KOPT-K1 (cell line): ENCODE results near the gene PFDN6.

Experiments
- H3K27ac ChIP-seq: fragments of 200-600 bp; sonication (generic); 2 replicates; pipeline ENCODE4 v1.5.1; 2016; ENCODE audit warnings: antibody characterized with exemption, mild to moderate bottlenecking, low read depth, low read length; ENCODE audit not compliant: poor library complexity, severe bottlenecking
- H3K36me3 ChIP-seq: fragments of 200-600 bp; sonication (generic); 2 replicates; pipeline ENCODE4 v1.5.1; 2017; ENCODE audit warnings: antibody characterized with exemption, mild to moderate bottlenecking, low read length, moderate library complexity; ENCODE audit not compliant: insufficient read depth
- H3K9me3 ChIP-seq: fragments of 200-600 bp; sonication (generic); 2 replicates; pipeline ENCODE4 v1.5.1; 2017; ENCODE audit warnings: antibody characterized with exemption, low read length, mild to moderate bottlenecking; ENCODE audit not compliant: insufficient read depth, poor library complexity, severe bottlenecking

PFDN6 gene

DNA sequence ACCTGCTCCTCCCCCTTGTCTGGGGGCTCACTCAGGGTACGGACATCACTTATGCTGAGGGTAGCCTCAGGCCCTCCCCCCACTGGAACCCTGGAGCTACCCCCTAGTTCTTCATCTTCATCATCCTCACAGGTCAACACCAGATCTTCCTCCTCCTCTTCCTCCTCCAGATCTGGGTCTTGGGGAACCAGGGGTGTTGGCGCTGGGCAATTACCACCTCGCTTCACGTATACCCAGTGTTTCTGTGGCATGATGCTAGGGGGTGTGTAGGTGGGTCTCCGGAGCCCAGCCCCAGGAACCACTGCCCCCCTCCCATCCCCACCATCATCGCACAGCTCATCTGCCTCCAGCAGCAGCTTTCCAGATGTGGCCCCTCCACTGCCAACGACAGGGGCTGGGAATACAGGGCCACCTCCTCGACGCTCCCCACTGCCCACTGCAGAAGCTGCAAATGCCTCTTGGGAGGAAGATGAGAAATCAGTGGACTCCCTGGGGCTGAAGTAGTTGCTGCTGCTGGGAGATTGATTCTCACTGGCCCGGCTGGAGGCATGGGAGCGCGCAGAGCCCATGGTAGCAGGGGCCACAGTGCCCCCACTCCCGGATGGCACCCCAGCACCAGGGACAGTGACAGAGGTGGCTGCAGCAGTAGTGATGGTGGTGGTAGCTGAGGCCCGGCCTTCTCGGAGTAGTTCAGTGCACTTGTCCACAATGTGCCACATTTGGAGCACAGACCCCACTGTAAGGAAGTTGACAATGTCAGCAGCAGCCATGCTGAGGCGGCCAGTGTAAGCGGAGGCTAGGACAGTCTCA, 26.6 kb downstream of the PFDN6 start:
- H3K27ac ChIP-seq: no peak overlapping the region
- no peaks in the 10 kb centered on the region for H3K9me3 ChIP-seq
- H3K36me3 ChIP-seq: peaks cover 38% of the 10 kb centered on the region

DNA sequence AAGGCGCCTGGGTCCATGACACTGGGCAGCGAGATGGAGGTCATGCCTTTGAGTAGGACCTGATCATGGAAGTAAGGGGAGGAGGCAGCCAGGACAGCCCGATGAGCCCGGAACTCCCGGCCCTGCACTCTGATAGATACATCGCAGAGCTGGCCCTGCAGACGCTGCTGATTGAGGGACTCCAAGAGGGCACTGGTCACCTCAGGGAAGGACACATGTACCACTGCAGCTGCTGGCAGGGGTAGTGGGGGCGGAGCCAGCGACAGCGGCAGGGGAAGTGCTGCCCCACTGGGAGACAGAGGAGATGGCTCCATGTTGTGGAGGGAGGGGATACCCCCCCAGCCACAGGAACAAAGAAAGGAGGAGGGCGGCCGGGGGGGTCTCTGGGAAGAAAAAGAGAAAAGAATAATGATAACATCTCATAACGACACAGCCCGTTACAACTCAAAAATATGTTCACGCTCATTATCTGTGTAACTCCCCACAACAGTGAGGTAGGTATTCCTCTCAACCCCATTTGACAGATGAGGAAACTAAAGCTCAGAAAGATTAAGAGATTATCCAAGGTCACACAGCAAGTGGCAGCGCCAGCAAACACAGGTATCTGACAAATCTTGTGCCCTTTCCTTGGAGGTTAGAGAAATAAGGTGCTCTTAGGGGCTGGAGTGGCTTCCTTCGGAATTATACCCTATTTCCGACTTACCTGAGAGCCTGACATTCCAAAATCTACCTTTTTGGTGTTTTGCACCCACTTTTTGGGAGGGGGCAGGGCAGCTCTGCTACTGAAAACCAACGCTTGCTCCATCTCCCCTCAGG, 27.4 kb downstream of the PFDN6 start:
- peaks cover 38% of the 10 kb centered on the region for H3K36me3 ChIP-seq
- no peak overlapping the region for H3K27ac ChIP-seq
- no peaks in the 10 kb centered on the region for H3K9me3 ChIP-seq

DNA sequence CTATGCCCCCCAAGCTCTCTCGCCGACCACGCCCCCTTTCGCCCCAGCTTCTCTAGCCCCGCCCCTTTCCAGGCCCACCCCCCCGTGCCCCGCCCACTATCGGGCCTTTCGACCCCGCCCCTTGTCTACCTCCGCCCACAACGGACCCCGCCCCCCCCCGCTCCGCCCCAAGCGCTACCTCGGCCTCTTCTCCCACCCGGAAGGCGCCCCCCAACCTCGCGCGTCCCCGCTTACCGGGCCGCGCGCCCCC, 27.9 kb downstream of the PFDN6 start:
- no peaks in the 10 kb centered on the region for H3K9me3 ChIP-seq
- peak overlapping the region; percentile 70 for H3K27ac ChIP-seq
- peaks cover 33% of the 10 kb centered on the region for H3K36me3 ChIP-seq

DNA sequence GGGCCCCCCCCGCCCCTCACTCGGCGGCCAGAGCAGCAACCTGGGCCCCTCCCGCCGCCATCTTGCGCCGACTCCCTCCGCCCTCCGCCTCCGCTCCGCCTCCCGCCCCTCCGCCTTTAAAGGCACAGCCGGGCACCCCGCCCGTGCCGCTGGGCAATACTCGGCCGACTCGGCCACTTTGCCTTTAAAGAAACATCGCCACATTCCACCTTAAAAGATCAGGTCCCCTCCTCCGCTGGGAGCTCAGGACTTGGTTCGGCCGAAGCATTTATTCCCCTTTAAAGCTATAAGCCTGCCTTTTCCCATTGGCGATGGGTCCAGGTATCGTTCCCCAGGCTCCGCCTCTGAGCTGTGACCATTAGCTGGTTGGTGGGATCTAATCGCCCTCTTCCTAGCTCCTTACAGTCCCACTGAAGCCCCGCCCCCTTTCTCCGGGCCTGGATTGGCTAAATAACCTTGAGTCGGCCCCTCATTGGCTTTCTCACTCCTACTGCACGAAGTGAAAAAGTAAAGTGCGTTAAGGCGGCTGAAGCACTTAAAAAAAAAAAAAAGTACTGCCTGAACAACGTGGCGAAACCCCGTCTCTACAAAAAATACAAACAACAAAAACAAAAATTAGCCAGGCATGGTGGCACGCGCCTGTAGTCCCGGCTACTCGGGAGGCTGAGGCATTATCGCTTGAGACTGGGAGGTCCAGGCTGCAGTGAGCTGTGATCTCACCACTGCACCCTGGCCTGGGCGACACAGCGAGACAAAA, 28.4 kb downstream of the PFDN6 start, which contains the start of gene ZBTB22:
Gene ZBTB22, minus strand, starts transcription at position 76 of the 757 bp plus-strand sequence. CDS start 828 bp downstream, outside the sequence.
- Histone ChIP-seq H3K9me3 (no peaks in the 10 kb centered on the region), H3K27ac (peak within 1 kb of the TSS; percentile 70)

DNA sequence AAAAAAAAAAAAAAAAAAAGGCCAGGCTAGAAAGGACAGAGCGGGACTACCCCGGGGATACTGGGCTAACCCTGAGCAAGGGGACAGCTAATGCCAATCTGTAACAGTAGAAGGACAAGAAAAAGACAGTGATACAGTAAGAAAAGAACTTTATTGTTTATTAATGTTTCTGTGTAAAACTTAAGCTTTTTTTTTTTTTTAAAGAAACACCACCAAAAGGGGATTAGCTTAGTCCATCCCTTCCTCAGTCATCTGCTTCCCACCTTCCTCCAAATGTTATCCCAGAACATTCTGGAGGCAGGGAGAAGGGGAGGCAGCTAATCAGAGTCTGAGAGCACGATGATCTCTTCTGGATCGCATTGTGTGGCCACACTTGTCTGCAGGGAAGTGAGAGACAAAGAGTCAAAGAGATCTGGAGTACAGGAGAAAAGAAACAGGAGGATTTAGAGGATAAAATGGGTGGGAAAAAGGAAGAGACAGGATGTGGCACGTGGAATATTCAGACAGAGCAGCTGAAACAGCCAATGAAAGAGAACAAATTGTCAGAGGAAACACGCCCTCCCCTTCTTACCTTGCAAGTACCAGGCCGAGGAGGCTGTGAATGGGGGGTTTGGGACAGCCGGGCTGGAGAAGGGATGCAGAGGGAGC, 29.1 kb downstream of the PFDN6 start:
- Histone ChIP-seq H3K9me3 (no peaks in the 10 kb centered on the region), H3K27ac (peak overlapping the region; percentile 70), H3K36me3 (peaks cover 32% of the 10 kb centered on the region)

More for the DNA sequence above, 28.4 kb downstream of the PFDN6 start, which contains the start of gene ZBTB22:
- H3K36me3 ChIP-seq: peaks cover 32% of the 10 kb centered on the region

DNA sequence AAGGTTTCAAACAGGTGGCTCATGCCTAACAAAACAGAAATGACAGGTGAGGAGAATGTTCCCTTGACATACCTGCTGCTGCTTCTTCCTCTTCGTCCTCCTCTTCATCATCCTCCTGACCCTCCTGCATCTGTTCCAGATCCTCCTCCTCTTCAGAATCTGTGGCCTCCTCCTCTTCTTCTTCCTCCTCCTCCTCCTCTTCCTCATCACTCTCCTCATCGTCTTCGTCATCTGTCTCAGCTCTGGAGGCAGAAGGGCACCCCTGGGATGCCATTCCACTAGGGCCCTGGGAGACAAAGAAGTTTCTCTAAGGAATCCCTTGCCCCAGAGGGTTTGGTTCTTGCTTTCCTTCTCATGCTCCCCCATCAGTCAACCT, 30.5 kb downstream of the PFDN6 start:
- Histone ChIP-seq H3K27ac (no peak overlapping the region), H3K36me3 (peaks cover 32% of the 10 kb centered on the region), H3K9me3 (no peaks in the 10 kb centered on the region)

DNA sequence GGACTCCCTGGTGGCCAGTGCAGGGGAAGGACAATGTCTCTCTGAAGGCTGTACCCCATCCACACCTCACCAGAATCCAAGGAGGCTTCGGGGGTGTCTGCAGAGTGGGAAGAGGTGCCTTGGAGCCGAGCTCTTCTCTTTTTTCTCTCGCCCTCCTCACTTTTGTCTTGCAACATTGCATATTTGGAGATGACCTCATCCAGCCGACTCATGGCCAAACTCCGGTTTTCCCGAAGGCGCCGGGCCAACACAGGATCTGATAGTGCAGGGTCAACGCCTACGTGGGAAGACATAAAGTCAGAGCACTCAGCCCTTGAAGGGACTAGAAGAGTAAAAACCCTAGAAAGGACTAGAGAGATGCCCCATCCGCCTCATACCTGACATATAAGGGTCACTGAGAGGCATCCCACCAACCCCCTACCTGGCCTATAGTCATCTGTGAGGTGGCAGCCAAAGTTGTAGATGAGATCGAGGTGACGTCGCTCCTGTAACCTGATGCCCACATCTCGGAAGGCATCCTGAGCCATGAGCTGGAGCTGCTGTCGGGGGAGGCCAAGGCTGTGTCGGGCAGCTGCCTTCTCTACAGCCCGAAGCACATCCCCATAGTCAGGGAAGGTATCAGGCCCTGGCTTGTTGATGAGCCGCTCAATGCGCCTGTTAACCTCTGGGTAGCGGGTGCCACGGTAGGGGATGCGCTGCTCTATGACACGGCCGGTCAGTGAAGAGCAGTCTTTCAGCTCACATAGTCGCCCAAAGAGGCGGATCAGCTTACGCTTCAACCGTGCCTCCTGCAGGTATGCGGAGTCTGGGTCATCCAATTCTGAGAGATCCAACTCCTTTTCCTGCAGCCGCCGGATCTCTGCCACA, 31.1 kb downstream of the PFDN6 start:
- Histone ChIP-seq H3K36me3 (peaks cover 32% of the 10 kb centered on the region), H3K9me3 (no peaks in the 10 kb centered on the region), H3K27ac (no peak overlapping the region)

GRCh38 chr6:33321227-33321626, 31.8 kb downstream of the PFDN6 start:
- H3K9me3 ChIP-seq: no peaks in the 10 kb centered on the region
- peak overlapping the region; percentile 95 for H3K27ac ChIP-seq
- H3K36me3 ChIP-seq: peaks cover 32% of the 10 kb centered on the region

DNA sequence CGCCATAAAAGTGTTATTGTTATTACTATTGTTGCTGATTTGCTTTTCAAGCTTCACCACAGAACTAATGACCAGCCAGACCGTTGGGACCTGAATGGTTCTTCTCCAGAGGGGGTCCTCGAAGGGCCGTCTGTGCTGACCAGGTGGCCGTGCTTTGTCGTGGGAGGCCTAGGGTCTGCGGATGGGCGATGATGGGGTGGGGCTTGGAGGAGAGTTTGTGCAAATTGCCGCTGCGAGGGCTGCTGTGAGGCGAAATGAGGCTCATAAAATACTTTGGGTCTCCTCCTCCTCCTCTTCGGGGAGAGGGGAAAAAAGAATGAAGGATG, 34.2 kb downstream of the PFDN6 start:
- peak overlapping the region; percentile 95 for H3K27ac ChIP-seq
- H3K36me3 ChIP-seq: peaks cover 29% of the 10 kb centered on the region

DNA sequence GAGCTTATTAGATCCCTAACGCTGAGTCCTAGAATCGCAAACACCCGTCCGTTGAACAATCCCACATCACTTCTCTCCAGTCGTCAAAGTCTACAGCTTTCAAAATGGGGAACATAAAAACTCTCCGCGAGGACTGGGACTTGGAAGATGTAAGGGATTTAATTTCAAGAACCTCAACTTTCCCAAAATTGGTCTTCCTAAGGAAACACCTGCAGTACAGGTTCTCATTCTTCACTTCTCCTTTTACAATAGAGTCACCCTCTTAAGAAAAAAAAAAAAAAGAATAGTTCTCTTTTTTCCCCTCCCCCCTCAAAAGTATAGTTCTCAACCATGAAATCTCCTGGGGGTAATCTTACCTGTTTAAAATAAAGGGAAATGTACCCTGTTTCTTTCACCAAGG, 34.7 kb downstream of the PFDN6 start:
- Histone ChIP-seq H3K9me3 (no peaks in the 10 kb centered on the region), H3K27ac (peak overlapping the region; percentile 95), H3K36me3 (peaks cover 24% of the 10 kb centered on the region)

More for the DNA sequence above, 34.2 kb downstream of the PFDN6 start:
- no peaks in the 10 kb centered on the region for H3K9me3 ChIP-seq

DNA sequence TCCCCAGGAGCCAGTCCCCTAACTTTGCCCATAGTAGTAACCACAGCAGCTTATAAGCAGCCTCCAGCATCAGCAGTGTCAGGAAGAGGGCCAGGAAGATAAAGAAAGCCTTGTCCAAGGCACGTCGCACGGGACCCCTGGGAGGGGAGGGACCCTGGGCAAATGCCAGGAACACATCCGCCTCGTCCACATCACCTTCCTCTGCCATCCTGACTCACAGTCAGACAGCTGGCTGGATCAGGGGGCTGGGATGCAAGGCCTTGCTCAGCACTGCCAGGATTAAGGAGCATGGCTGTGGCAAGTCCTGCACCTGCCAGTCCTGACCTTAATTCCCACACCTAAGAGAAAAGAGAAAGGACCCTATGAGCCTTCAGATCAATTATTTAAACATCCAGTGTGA, 39.7 kb downstream of the PFDN6 start:
- no peak overlapping the region for H3K27ac ChIP-seq
- H3K36me3 ChIP-seq: no peaks in the 10 kb centered on the region
- no peaks in the 10 kb centered on the region for H3K9me3 ChIP-seq

GRCh38 chr6:33330736-33331135, 41.3 kb downstream of the PFDN6 start:
- no peaks in the 10 kb centered on the region for H3K9me3 ChIP-seq
- no peak overlapping the region for H3K27ac ChIP-seq
- no peaks in the 10 kb centered on the region for H3K36me3 ChIP-seq

- Histone ChIP-seq H3K27ac (no peak overlapping the region), H3K9me3 (no peaks in the 10 kb centered on the region), H3K36me3 (no peaks in the 10 kb centered on the region)
Measured at GRCh38 chr6:33333666-33334065, 44.3 kb downstream of the PFDN6 start.

DNA sequence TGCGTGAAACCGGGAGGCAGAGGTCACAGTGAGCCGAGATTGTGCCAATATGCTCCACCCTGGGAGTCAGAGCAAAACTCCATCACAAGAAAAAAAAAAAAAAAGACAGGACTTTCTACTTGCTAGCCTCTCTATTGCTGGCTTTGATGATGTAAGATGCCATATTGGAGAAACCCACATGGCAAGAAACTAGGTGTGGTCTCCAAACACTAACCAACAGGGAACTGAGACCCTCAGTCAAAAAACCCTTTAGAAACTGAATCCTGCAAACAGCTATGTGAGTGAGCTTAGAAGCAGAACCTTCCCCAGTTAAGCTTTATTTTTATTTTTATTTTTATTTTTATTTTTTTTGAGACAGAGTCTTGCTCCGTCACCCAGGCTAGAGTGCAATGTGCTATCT, 46.5 kb downstream of the PFDN6 start:
- no peaks in the 10 kb centered on the region for H3K36me3 ChIP-seq
- H3K27ac ChIP-seq: no peak overlapping the region
- H3K9me3 ChIP-seq: no peaks in the 10 kb centered on the region
